Upper lobe of right lung (tissue), 1 donor: ENCODE data around the gene ALK. TPM values are rescaled to one million over a fixed set of nuclear protein-coding genes. Genes with fewer than 3 reads are reported as not detected.

ENCODE experiments used
- ATAC-seq: fragments of 200-7000 bp; cut with Tn5 transposase; one replicate; pipeline ENCODE4 v1.9.1; 2020; ENCODE audit warnings: mild to moderate bottlenecking, moderate library complexity
- DNase-seq: peaks from one replicate; pipeline ENCODE4 v3.0.0-alpha.2; 2020
- H3K27ac ChIP-seq: fragments of 200-600 bp; one replicate; pipeline ENCODE4 v1.8.0; 2022
- H3K27me3 ChIP-seq: fragments of 200-600 bp; one replicate; pipeline ENCODE4 v1.8.0; 2022; ENCODE audit warnings: mild to moderate bottlenecking
- H3K36me3 ChIP-seq: fragments of 200-600 bp; one replicate; pipeline ENCODE4 v1.8.0; 2022
- H3K4me1 ChIP-seq: fragments of 200-600 bp; one replicate; pipeline ENCODE4 v1.8.0; 2022
- H3K4me3 ChIP-seq: fragments of 200-600 bp; one replicate; pipeline ENCODE4 v1.8.0; 2022; ENCODE audit warnings: mild to moderate bottlenecking
- H3K9me3 ChIP-seq: fragments of 200-600 bp; one replicate; pipeline ENCODE4 v1.8.0; 2022
- CTCF ChIP-seq: fragments of 200-600 bp; IDR thresholded peaks from one replicate; pipeline ENCODE4 v1.8.0; 2022; ENCODE audit warnings: antibody characterized with exemption
- intact Hi-C: fragments of 100-400 bp; cut with DNase I; formaldehyde crosslinking; loops from one replicate; pipeline ENCODE4 v1.11.0; 2022
- total RNA-seq: library from RNA; stranded (reverse); fragmentation: NEBNext Ultra II Directional; extraction: Animal tissue kit (Norgen Biotek cat#: 25700); gene quantifications from one replicate; pipeline ENCODE4 v1.2.1, GENCODE V29; 2021
- donor health status: DM: no; HTN: yes; CAD: no; lungs with severe emphysema.

The ALK gene
- total RNA-seq, 1 donor from 2014 or later = not detected

GRCh38 chr2:29894822-29895614, 26.4 kb downstream of the ALK start:
- DNase-seq = no peak
- no peak for TF ChIP-seq CTCF
- intact Hi-C loops = no loop called here

GRCh38 chr2:29892585-29893259, 28.7 kb downstream of the ALK start:
- no peak for ATAC-seq
- Histone ChIP-seq H3K27ac (no peak overlapping the region), H3K36me3 (no peaks in the 10 kb centered on the region), H3K27me3 (no peaks in the 10 kb centered on the region), H3K4me1 (no peaks in the 10 kb centered on the region), H3K9me3 (no peaks in the 10 kb centered on the region), H3K4me3 (no peak overlapping the region)
- intact Hi-C loops = no loop called here
- no peak for DNase-seq
- TF ChIP-seq CTCF = no peak

More at GRCh38 chr2:29894822-29895614, 26.4 kb downstream of the ALK start:
- Histone ChIP-seq H3K4me3 (no peak overlapping the region), H3K36me3 (no peaks in the 10 kb centered on the region), H3K27me3 (no peaks in the 10 kb centered on the region), H3K27ac (no peak overlapping the region), H3K4me1 (no peaks in the 10 kb centered on the region), H3K9me3 (no peaks in the 10 kb centered on the region)
- no peak for ATAC-seq

- DNase-seq = no peak
- H3K27me3 ChIP-seq = no peaks in the 10 kb centered on the region
- ATAC-seq = no peak
- no peaks in the 10 kb centered on the region for H3K36me3 ChIP-seq
- no peak overlapping the region for H3K4me3 ChIP-seq
- TF ChIP-seq CTCF = no peak
- no peak overlapping the region for H3K27ac ChIP-seq
- no peaks in the 10 kb centered on the region for H3K9me3 ChIP-seq
- intact Hi-C loops = no loop called here
- H3K4me1 ChIP-seq = no peaks in the 10 kb centered on the region
These were observed 40.2 kb downstream of the ALK start for GRCh38 chr2:29881089-29881730.

GRCh38 chr2:29880084-29880483, 41.3 kb downstream of the ALK start:
- ATAC-seq = no peak
- no peak for DNase-seq

GRCh38 chr2:29879456-29879855, 41.9 kb downstream of the ALK start:
- H3K27ac ChIP-seq = no peak overlapping the region
- no peaks in the 10 kb centered on the region for H3K36me3 ChIP-seq
- H3K4me1 ChIP-seq = no peaks in the 10 kb centered on the region
- no peak for TF ChIP-seq CTCF
- intact Hi-C loops = no loop called here
- no peaks in the 10 kb centered on the region for H3K27me3 ChIP-seq
- H3K4me3 ChIP-seq = no peak overlapping the region
- ATAC-seq = no peak
- no peak for DNase-seq
- H3K9me3 ChIP-seq = no peaks in the 10 kb centered on the region

More at GRCh38 chr2:29880084-29880483, 41.3 kb downstream of the ALK start:
- H3K36me3 ChIP-seq = no peaks in the 10 kb centered on the region
- H3K27me3 ChIP-seq = no peaks in the 10 kb centered on the region
- H3K4me1 ChIP-seq = no peaks in the 10 kb centered on the region
- no peaks in the 10 kb centered on the region for H3K9me3 ChIP-seq
- intact Hi-C loops = no loop called here
- no peak overlapping the region for H3K27ac ChIP-seq
- TF ChIP-seq CTCF = no peak
- H3K4me3 ChIP-seq = no peak overlapping the region
